Stomach (tissue), 9 donors: ENCODE results near the gene HYAL2. TPM values are rescaled to one million over a fixed set of nuclear protein-coding genes. Genes with fewer than 3 reads are reported as not detected.
"Not testable (repeated sequence)": the region's sequence is repeated elsewhere in the genome, so short reads cannot be mapped to it uniquely, and the experiment has no call there.

Source experiments
- DNase-seq, 2 donors: peaks; one replicate each; pipeline versions ENCODE4 v3.0.0 to v3.0.0-alpha.2; 2013 to 2019
- H3K27ac ChIP-seq, 5 donors: fragments of 200-600 bp in 4 of 5; sonication (generic) in 4 of 5; one replicate each; pipeline ENCODE4 v1.5.1; 2013 to 2019; ENCODE audit warnings: mild to moderate bottlenecking in 1 of 5, moderate library complexity in 1 of 5
- H3K27me3 ChIP-seq, 3 donors: fragments of 200-600 bp; sonication (generic); one replicate each; pipeline ENCODE4 v1.5.1; 2017 to 2019; ENCODE audit warnings: mixed run types in 1 of 3
- H3K36me3 ChIP-seq, 4 donors: fragments of 200-600 bp; sonication (generic); 1 replicate in 3 of 4; 2 replicates in 1 of 4; pipeline ENCODE4 v1.5.1; 2016 to 2019
- H3K4me1 ChIP-seq, 4 donors: fragments of 200-600 bp; sonication (generic); one replicate each; pipeline ENCODE4 v1.5.1; 2016 to 2019
- H3K4me3 ChIP-seq, 4 donors: fragments of 200-600 bp; sonication (generic) in 3 of 4; one replicate each; pipeline ENCODE4 v1.5.1; 2016 to 2019; ENCODE audit warnings: mild to moderate bottlenecking in 1 of 4
- H3K9me3 ChIP-seq, 4 donors: fragments of 200-600 bp; sonication (generic); one replicate each; pipeline ENCODE4 v1.5.1; 2016 to 2019
- CTCF ChIP-seq, 7 experiments: fragments of 450-650 bp in 4 of 7; fragments of 200-600 bp in 3 of 7; sonication (generic) in 3 of 7; IDR thresholded peaks; one replicate each; pipeline ENCODE4 v1.5.1; 2016 to 2019; ENCODE audit warnings: antibody characterized with exemption in 7 of 7, control low read depth in 2 of 7, mild to moderate bottlenecking in 1 of 7
- EP300 ChIP-seq: sonication (generic); formaldehyde crosslinking; IDR thresholded peaks from one replicate; pipeline ENCODE4 v1.6.1; 2017; ENCODE audit warnings: antibody characterized with exemption
- POLR2A ChIP-seq, 4 donors: fragments of 450-650 bp; IDR thresholded peaks; one replicate each; pipeline ENCODE4 v1.6.1; 2016; ENCODE audit warnings: antibody characterized with exemption in 4 of 4, control low read depth in 2 of 4, mild to moderate bottlenecking in 1 of 4, moderate library complexity in 1 of 4
- POLR2AphosphoS5 ChIP-seq, 3 donors: sonication (generic); formaldehyde crosslinking; IDR thresholded peaks; one replicate each; pipeline ENCODE4 v1.6.1; 2016; ENCODE audit warnings: antibody characterized with exemption in 3 of 3
- WGBS, 5 donors: extraction: QIAGEN DNeasy Blood & Tissue Kit in 3 of 5; methylation state at CpG; one replicate each; pipeline versions ENCODE4 v1.1.5 to v1.1.7; 2013 to 2018; 5-methylcytosine and 5-hydroxymethylcytosine counted together
- intact Hi-C: fragments of 100-400 bp; cut with DNase I; formaldehyde crosslinking; loops from one replicate; pipeline ENCODE4 v1.15.1; 2023; ENCODE audit warnings: low total_unique reads
- polyA plus RNA-seq, 3 donors: library from polyadenylated mRNA; stranded (reverse); fragments of 200-250 nt; gene quantifications; one replicate each; pipeline ENCODE4 v1.2.3, GENCODE V29; 2013
- total RNA-seq, 5 donors: library from RNA; depleted of rRNA; stranded (reverse); fragments of >200 nt; gene quantifications; one replicate each; pipeline versions ENCODE4 v1.1.0 to v1.2.3, GENCODE V29; 2014 to 2016
- donor health status: healthy with polysubstance abuse.
- donor health status: Bipolar disorder and iron deficiency.
- donor health status: healthy.

HYAL2 gene
- total and polyA plus RNA-seq, 8 donors = 11.1 to 96.4 (median 28.6) TPM

DNA sequence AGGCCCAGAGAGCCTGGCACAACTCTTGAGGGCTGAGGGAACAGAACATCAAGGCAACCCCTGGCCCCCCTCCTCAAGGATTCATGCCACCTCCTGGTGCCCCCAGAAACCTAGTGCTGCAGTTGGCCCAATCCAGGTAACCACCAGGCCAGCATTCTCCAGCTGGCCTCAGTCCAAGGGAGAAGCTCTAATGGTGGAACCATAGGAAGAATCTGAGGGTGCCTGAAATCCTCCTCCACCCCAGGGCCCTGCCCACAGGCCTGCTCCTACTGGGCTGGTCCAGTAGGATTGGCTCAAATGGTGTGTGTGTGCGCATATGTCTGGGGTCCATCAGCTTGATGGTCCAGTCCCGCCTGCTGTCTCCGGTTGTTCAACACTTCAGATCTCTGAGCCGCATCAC, 7.7 kb downstream of the HYAL2 start:
- H3K27me3 ChIP-seq = no peaks in the 10 kb centered on the region
- no peaks in the 10 kb centered on the region for H3K9me3 ChIP-seq
- peaks cover 12 to 47% (median 40%) of the 10 kb centered on the region in 4 donors for H3K36me3 ChIP-seq
- H3K4me1 ChIP-seq = peaks cover 44 to 65% (median 58%) of the 10 kb centered on the region in 4 donors
- intact Hi-C loops = no loop called here
- DNase-seq = no peak
- no peak overlapping the region for H3K4me3 ChIP-seq
- TF ChIP-seq EP300 (no peak), POLR2A (IDR thresholded peaks at IDR 0.05) (no peak)
- peak overlapping the region; percentile 48 to 95 (median 61) for H3K27ac ChIP-seq
- 87 to 100% (median 93%) methylated on average over 4 of the region's 4 CpGs for WGBS, 5 donors

DNA sequence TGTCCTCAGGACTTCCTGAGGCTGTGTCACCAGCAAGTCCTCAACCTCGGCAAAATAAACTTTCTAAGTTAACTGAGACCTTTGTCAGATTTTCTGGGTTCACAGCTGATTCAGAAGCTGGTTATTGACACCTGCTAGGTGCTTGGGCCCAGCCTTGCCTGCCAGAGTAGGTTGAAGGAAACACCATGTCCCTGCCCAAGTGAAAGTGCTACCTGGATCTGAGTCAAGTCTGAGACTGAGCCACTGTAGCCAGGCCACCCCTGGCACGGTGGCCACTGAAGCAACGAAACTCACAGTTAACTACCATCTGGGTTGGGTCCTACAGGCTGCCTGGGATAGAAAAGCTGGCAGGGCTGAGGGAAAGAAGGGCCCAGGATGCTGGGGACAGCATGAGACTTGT, 8.2 kb downstream of the HYAL2 start:
- H3K36me3 ChIP-seq = peaks cover 12 to 42% (median 37%) of the 10 kb centered on the region in 4 donors
- intact Hi-C loops = no loop called here
- no peaks in the 10 kb centered on the region for H3K27me3 ChIP-seq
- H3K27ac ChIP-seq = peak overlapping the region; percentile 48 to 95 (median 61)
- TF ChIP-seq POLR2A (IDR thresholded peaks at IDR 0.05) = no peak
- no peak for TF ChIP-seq EP300
- peak in 1 of 3 donors; percentile 29 for TF ChIP-seq POLR2AphosphoS5 (IDR thresholded peaks at IDR 0.05)
- TF ChIP-seq CTCF (IDR thresholded peaks at IDR 0.05) = no peak
- H3K4me3 ChIP-seq = no peak overlapping the region
- 33 to 67% (median 41%) methylated on average over 3 of the region's 3 CpGs for WGBS, 5 donors
- peak in 1 of 2 donors; percentile 81 for DNase-seq
- H3K9me3 ChIP-seq = no peaks in the 10 kb centered on the region
- H3K4me1 ChIP-seq = peaks cover 39 to 65% (median 55%) of the 10 kb centered on the region in 4 donors

- intact Hi-C loops, H3K27me3 ChIP-seq, H3K9me3 ChIP-seq, H3K4me3 ChIP-seq, DNase-seq: not testable (repeated sequence)
- WGBS, 5 donors = 85 to 95% (median 91%) methylated on average over 11 to 32 of the region's 32 CpGs; no CpG with 5 or more reads in 1 of the 5 donors
- H3K4me1 ChIP-seq = peaks cover 16 to 42% (median 32%) of the 10 kb centered on the region in 4 donors
- peaks cover 3 to 28% (median 20%) of the 10 kb centered on the region in 4 donors for H3K36me3 ChIP-seq
- peak overlapping the region in 2 of 5 donors; percentile 46 for H3K27ac ChIP-seq
Measured at GRCh38 chr3:50312041-50312440, 10.5 kb downstream of the HYAL2 start.

DNA sequence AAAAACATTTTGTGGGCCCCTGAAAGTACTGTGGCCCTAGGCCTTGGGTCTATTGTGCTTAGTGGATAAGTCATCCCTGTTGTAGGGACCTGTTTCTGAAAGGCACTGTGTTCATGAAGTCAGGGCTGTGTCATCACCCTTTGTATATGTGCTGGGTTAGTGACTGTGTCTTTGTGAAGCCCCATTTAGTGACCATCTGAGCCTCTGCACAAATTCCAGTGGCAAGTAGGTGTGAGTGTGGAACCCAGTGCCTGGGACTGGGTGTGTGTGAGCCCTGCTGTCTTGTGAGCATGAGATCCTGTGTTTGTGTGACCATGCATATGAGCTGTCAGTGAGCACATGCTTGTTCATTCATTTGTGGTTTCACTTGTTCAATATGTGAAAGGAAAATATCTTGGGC, 17.9 kb downstream of the HYAL2 start:
- Histone ChIP-seq H3K4me1 (peaks cover 25 to 47% (median 42%) of the 10 kb centered on the region in 4 donors), H3K27me3 (no peaks in the 10 kb centered on the region), H3K27ac (no peak overlapping the region), H3K36me3 (peaks cover 0 to 6% (median 0%) of the 10 kb centered on the region in 4 donors), H3K9me3 (no peaks in the 10 kb centered on the region), H3K4me3 (no peak overlapping the region)
- intact Hi-C loops = no loop called here
- no peak for TF ChIP-seq CTCF (IDR thresholded peaks at IDR 0.05)
- TF ChIP-seq POLR2A (IDR thresholded peaks at IDR 0.05) = no peak
- TF ChIP-seq EP300 = no peak
- no peak for TF ChIP-seq POLR2AphosphoS5 (IDR thresholded peaks at IDR 0.05)
- peak in 1 of 2 donors; percentile 5 for DNase-seq

DNA sequence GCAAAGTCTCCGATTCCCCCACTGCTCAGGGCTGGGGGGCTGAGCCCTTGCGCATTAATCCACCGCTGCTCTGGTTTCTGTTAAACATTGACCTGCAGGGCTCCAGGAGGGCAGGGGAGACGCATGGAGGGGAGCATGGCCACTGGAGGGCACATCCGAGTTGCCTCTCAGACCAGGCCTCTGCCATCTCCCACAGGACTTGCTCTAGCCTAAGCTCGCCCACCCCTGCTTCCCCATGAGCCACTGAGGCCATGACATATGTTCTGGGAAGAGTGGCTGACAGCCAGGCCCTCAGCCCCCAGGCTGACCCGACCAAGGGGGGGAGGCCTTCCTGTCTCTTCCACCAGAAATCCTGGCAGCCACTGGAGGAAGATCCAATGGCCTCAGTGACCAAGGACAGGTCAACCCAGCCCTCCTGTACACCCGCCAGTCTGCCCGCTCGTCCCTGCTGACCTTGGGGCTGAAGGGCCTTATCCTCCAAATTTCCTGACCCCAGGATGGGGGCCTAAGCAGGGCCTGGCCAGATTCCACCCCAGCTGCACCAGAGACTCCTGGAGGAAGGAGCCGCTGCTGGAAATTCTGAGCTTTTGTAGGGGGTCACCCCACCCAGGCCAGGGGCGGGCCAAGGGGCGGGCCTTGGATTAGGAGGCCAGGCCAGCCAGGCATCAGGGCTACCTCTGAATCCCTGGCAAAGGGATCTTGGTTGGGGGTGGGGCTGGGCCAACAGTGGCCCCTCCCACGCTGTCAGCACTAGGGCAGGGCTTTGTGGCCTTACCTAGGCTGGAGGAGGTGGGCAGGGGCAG, 19.3 kb downstream of the HYAL2 start, which contains the start of gene HYAL1:
TSS of gene HYAL1 (minus strand) at position 562 of the 803 bp plus-strand sequence. CDS start 618 bp downstream, outside the sequence.
- TF ChIP-seq CTCF (IDR thresholded peaks at IDR 0.05) (peak in 1 of 7 experiments; percentile 21), POLR2A (IDR thresholded peaks at IDR 0.05) (no peak), POLR2AphosphoS5 (IDR thresholded peaks at IDR 0.05) (peak; percentile 28 to 52 (median 47))
- no peaks in the 10 kb centered on the region for H3K9me3 ChIP-seq
- intact Hi-C loops = no loop called here
- no peaks in the 10 kb centered on the region for H3K36me3 ChIP-seq
- WGBS, 5 donors = 35 to 53% (median 41%) methylated on average over 11 to 14 of the region's 14 CpGs
- peak within 1 kb of the TSS; percentile 19 to 36 (median 27) for H3K4me3 ChIP-seq
- DNase-seq = peak; percentile 78 to 86
- no peaks in the 10 kb centered on the region for H3K27me3 ChIP-seq
- peak within 1 kb of the TSS; percentile 64 to 96 (median 85) for H3K27ac ChIP-seq
- peaks cover 32 to 53% (median 49%) of the 10 kb centered on the region in 4 donors for H3K4me1 ChIP-seq
